ENCODE results near the gene NDNF.

NDNF gene

DNA sequence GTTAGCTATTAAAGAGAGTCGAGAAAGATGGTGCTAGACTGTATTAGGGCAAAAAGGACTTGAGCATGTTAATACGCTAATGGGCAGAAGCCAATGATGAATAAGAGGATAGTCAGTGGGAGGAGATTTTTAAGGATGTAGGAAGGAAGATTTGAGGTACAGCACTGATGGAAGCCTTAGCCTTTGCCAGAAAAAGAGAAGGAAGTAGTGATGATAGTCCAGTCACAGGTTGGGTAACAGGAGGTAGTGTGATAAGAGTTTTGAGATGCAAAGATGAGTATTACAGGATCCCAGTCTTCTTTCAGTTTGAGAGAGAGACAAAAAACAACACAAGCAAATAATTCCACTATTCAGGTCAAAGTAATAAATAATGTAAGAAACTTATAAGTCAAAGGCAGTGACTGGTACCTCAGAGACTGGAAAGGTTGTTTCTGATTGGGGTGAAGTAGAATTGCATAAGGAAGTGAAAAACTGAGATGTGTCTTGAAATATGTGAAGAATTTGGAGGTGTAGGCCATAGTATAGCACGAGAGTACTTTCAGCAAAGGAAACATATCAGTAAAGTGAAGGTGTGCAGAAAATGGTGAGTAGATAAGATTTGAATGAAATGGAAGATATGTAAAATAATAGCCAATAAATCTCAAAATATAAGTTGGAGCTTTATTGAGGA, 22.1 kb upstream of the NDNF start (continued):
- TF ChIP-seq TSHZ2 (CRISPR knock-in tag; IDR thresholded peaks at IDR 0.05): no peak
- no peak for TF ChIP-seq ESRRG (CRISPR knock-in tag; IDR thresholded peaks at IDR 0.05)

DNA sequence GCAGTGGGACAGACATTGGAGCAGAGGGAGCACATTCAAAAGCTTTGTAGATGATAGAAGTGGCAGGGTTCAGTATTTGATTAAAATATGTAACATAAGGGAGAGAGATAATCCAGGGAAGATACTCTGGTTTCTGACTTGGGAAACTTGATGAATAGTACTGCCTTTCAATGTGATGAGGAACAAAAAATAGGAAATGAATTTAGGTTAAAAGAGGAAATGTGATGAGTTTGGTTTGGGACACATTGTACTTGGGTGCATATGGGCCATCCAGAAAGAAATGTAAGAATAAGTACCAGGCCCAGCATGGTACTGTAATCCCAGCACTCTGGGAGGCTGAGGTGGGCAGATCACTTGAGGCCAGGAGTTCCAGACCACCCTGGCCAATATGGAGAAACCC, 20.9 kb upstream of the NDNF start:
- TF ChIP-seq ZNF70 (CRISPR knock-in tag; IDR thresholded peaks at IDR 0.05): no peak
- no peak for TF ChIP-seq PPARA (CRISPR knock-in tag; IDR thresholded peaks at IDR 0.05; ENCODE audit: borderline replicate concordance)
- TF ChIP-seq, protein P1, sequence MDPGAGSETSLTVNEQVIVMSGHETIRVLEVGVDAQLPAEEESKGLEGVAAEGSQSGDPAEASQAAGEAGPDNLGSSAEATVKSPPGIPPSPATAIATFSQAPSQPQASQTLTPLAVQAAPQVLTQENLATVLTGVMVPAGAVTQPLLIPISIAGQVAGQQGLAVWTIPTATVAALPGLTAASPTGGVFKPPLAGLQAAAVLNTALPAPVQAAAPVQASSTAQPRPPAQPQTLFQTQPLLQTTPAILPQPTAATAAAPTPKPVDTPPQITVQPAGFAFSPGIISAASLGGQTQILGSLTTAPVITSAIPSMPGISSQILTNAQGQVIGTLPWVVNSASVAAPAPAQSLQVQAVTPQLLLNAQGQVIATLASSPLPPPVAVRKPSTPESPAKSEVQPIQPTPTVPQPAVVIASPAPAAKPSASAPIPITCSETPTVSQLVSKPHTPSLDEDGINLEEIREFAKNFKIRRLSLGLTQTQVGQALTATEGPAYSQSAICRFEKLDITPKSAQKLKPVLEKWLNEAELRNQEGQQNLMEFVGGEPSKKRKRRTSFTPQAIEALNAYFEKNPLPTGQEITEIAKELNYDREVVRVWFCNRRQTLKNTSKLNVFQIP (CRISPR knock-in tag; IDR thresholded peaks at IDR 0.05; ENCODE audit: borderline replicate concordance, low read depth): no peak
- TF ChIP-seq GLIS3 (CRISPR knock-in tag; IDR thresholded peaks at IDR 0.05): no peak
- no peak for TF ChIP-seq ZFP30 (CRISPR knock-in tag; IDR thresholded peaks at IDR 0.05)
- TF ChIP-seq ESRRG (CRISPR knock-in tag; IDR thresholded peaks at IDR 0.05): no peak
- TF ChIP-seq RARB (CRISPR knock-in tag; IDR thresholded peaks at IDR 0.05): no peak
- TF ChIP-seq ZNF8 (CRISPR knock-in tag; IDR thresholded peaks at IDR 0.05): no peak
- no peak for TF ChIP-seq ZFP3 (CRISPR knock-in tag; IDR thresholded peaks at IDR 0.05)
- TF ChIP-seq TCF4 (CRISPR knock-in tag; IDR thresholded peaks at IDR 0.05; ENCODE audit: borderline replicate concordance): no peak
- TF ChIP-seq TOX (CRISPR knock-in tag; IDR thresholded peaks at IDR 0.05; ENCODE audit: borderline replicate concordance): no peak
- TF ChIP-seq CSDC2 (CRISPR knock-in tag; IDR thresholded peaks at IDR 0.05): no peak
- TF ChIP-seq, protein P2, sequence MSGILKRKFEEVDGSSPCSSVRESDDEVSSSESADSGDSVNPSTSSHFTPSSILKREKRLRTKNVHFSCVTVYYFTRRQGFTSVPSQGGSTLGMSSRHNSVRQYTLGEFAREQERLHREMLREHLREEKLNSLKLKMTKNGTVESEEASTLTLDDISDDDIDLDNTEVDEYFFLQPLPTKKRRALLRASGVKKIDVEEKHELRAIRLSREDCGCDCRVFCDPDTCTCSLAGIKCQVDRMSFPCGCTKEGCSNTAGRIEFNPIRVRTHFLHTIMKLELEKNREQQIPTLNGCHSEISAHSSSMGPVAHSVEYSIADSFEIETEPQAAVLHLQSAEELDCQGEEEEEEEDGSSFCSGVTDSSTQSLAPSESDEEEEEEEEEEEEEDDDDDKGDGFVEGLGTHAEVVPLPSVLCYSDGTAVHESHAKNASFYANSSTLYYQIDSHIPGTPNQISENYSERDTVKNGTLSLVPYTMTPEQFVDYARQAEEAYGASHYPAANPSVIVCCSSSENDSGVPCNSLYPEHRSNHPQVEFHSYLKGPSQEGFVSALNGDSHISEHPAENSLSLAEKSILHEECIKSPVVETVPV (CRISPR knock-in tag; IDR thresholded peaks at IDR 0.05): no peak
- TF ChIP-seq PATZ1 (CRISPR knock-in tag; IDR thresholded peaks at IDR 0.05; ENCODE audit: borderline replicate concordance): no peak
- TF ChIP-seq ISL1 (CRISPR knock-in tag; IDR thresholded peaks at IDR 0.05): no peak
- no peak for ATAC-seq

DNA sequence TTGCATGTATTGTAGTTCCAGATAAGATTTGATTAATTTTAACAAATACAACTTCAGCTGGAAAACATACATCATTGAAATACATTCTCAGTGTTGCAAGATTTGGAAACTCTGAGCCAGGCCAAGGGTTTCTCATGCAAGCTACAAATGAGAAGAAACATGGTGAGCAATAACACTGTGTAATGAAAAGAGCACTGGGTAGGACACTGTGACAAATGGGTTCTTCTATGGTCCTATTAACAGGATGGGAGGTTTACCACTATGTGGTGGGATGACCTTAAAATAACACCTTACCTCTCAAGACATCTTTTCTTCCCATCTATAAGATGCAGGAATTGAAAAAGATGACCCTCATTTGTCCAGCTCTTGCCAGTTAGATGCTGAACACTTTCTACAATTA, 19.6 kb upstream of the NDNF start:
- no peak for ATAC-seq
- no peak for TF ChIP-seq ARNTL (CRISPR knock-in tag; IDR thresholded peaks at IDR 0.05; ENCODE audit: borderline replicate concordance, low read depth)
- TF ChIP-seq ZC3H10 (CRISPR knock-in tag; IDR thresholded peaks at IDR 0.05): no peak
- no peak for TF ChIP-seq TOX (CRISPR knock-in tag; IDR thresholded peaks at IDR 0.05; ENCODE audit: borderline replicate concordance)
- no peak for TF ChIP-seq ZNF70 (CRISPR knock-in tag; IDR thresholded peaks at IDR 0.05)
- no peak for TF ChIP-seq OSR1 (CRISPR knock-in tag; IDR thresholded peaks at IDR 0.05)
- TF ChIP-seq RARB (CRISPR knock-in tag; IDR thresholded peaks at IDR 0.05): no peak
- TF ChIP-seq PPARA (CRISPR knock-in tag; IDR thresholded peaks at IDR 0.05; ENCODE audit: borderline replicate concordance): no peak
- TF ChIP-seq GLIS3 (CRISPR knock-in tag; IDR thresholded peaks at IDR 0.05): no peak
- no peak for TF ChIP-seq ZFP30 (CRISPR knock-in tag; IDR thresholded peaks at IDR 0.05)
- no peak for TF ChIP-seq PATZ1 (CRISPR knock-in tag; IDR thresholded peaks at IDR 0.05; ENCODE audit: borderline replicate concordance)
- no peak for TF ChIP-seq BACH2 (CRISPR knock-in tag; IDR thresholded peaks at IDR 0.05; ENCODE audit: borderline replicate concordance)
- TF ChIP-seq, protein P3, sequence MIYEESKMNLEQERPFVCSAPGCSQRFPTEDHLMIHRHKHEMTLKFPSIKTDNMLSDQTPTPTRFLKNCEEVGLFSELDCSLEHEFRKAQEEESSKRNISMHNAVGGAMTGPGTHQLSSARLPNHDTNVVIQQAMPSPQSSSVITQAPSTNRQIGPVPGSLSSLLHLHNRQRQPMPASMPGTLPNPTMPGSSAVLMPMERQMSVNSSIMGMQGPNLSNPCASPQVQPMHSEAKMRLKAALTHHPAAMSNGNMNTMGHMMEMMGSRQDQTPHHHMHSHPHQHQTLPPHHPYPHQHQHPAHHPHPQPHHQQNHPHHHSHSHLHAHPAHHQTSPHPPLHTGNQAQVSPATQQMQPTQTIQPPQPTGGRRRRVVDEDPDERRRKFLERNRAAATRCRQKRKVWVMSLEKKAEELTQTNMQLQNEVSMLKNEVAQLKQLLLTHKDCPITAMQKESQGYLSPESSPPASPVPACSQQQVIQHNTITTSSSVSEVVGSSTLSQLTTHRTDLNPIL (CRISPR knock-in tag; IDR thresholded peaks at IDR 0.05; ENCODE audit: low read depth): no peak

Data from SK-N-SH treated with all-trans-retinoic acid at 6 μM for 48 hours (cell line).